Right hindlimb (tissue), 1 donor: ENCODE results near the gene CCDC9.
A peak's percentile ranks its signal among the peaks of the same experiment; 100 is the strongest.

Source experiments
- DNase-seq: peaks from one replicate; pipeline ENCODE4 v3.0.0-alpha.2; 2018

CCDC9 gene

DNA sequence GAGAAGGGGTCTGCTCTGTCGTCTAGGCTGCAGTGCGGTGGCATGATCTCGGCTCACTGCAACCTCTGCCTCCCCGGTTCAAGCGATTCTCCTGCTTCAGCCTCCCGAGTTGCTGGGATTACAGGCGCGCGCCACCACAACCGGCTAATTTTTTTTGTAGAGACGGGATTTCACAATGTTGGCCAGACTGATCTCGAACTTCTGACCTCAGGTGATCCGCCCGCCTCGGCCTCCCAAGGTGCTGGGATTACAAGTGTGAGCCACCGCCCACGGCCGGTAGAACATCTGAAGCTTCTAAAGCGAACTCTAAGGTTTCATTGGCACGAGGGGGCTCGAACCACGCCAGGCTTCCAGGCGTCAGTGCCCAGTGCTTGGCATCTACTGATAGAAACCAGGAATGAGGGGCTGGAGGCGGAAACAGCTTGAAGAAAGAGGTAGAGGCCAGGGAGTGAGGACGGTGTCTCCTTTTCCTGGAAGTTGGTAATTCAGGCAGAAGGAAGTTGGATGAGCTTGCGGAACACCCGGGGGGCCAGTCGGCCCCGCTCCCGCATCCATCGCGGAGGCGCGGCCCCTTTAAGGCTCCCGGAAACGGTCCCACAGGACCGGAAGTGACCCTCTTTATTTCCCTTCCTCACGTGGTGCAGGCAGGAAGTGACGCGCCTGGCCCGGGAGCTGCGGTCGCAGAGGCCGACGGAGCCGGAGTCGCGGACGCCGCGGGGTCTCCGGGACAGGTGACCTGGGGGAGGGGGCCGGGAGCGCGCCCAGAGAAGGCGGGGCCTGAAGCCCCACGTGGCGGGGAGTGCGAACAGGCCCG, at the start of gene CCDC9:
CCDC9 (plus strand) TSS at position 647 of the 814 bp plus-strand sequence. CDS start 1,876 bp downstream, outside the sequence.
- DNase-seq, result peak; percentile 97

DNA sequence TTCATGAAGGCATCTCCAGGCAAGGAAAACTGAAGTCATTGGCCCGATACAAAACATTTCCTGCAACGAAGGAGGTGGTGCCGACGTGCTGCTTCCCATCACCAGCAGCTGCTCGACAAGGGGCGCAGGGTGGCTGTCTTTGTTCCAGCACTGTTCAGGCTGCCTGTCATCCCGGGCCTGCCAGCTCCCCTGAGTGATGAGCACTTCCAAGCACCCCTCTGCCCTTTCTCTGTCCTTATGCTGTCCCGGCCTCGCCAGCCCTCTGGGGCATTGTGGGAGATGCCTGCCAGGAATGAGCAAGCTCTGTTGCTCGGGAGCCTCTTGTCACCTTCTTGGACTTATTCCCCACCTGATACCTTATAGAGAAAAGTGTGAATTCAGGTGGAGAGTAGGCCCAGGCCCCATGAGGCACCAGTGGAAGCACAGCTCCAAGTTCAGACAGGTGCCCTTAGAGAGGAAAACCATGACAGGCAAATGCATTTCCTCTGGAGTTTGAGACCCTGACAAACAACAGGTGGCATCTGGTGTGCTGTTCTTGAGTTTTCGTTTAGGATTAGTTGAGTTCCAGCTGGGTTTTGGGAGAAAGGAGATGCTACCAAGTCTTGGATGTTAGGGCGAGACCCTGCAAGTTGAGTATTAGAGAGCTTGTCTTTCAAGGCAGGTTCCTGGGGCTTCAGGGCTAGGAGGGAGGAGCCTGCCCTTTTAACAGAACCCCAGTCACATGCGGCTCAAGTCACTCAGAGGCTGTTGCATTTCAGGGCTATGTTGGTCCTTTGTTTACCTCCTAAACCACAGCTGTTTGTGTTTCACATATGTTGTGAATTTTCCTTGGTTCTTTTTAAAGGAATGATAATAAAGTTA, 46.8 kb upstream of the CCDC9 start:
- DNase-seq, result no peak

- no peak for DNase-seq
Observed at GRCh38 chr19:47210180-47210490, 46.2 kb upstream of the CCDC9 start.

GRCh38 chr19:47210689-47211316, 45.5 kb upstream of the CCDC9 start:
- DNase-seq, result peak; percentile 80

- no peak for DNase-seq
Observed at GRCh38 chr19:47215581-47215980, 40.7 kb upstream of the CCDC9 start.

GRCh38 chr19:47221080-47221841, 35.1 kb upstream of the CCDC9 start:
- DNase-seq, result no peak

DNA sequence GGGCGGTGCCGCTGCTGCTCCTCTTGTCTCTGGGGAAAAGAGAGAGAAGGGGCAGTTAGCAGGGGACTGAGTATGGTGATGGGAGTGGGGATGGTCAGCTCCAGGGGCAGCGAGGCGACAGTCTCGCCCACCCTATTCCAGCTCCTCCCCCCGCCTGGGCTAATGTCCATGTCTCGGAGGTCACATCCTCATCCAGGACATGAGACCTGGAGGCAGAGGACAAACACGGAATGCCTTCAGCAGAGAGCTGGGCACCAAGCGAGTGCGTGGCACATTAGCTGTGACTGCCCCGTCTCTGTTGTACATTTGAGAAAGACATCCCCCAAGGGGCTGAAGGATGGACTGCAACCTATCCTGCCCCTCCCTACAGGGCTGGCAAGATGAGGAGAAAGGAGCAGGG, 34.4 kb upstream of the CCDC9 start:
- DNase-seq, result no peak

DNA sequence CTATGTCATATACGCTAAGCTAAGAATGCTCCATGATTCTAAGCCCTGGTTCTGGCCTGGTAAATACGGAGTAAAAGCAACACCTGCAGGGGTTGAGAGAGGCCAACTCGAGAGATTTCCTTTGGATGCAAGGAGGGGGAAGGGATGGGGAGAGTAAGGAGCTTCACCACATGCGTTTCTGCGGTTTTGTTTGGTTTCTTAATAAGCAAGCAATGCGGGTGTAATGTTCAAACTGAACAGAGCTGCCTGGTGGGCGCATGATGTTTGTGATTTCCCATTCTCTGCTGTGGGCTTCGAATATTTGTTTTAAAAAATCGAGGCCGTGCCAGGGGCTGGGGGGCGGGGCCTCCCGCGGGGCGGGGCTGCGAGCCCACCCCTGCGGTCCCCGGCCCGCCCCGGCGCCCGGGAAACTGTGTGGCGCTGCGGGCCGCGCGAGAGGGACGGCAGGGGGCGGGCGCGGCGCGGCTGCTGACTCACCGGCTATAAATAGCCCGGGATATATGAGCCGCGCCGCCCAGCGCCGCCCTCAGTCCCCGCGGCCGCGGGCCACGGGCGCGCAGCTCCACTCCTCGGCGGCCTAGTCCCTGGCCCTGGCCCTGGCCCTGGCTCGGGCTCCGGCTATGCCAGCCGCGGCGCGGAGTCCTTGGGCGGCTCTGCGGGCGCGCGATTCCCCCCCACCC, 30.4 kb upstream of the CCDC9 start:
- peak; percentile 91 for DNase-seq

DNA sequence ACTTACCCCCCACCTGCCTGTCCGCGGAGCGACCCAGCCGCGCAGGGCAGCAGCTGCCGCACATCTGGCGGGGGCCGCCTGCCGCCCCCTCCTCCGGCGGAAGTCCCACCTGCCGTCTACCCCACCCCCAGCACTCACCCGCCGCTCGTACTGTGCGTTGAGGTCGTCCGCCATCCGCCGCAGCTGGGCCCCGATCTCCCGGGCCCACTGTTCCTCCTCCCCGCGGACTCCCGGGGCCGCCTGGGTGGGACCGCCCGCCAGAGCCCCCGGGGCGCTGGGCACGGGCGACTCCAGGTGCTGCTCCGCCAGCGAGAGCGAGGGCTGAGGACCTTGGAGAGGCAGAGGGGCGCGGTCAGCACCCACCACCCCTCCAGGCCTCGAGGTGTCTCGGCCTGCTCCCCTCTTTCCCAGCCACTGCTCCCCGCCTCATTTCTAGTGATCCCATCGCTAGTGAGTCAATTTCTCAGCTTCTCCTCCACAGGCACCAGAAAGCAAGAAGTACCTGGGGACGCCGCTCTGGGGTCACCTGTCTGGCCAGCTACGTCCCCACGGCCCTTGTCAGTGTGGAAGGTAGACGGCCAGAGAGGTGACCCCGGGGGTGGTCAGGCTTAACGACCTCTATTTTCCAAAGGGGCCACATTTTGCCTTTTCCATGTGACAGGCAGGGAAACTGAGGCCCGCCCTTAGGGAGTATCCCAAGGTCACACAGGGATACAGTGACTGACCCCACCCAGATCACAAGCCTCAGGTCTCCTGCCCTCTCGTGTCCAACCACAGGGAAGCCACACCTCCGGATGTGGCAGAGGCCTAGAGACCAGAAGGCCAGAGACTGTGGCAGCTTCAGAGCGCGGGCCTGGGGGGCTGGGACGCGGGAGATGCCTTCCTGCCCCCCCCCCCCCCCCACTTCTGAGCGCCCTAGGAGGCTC, 29.6 kb upstream of the CCDC9 start:
- DNase-seq, result peak; percentile 73

DNA sequence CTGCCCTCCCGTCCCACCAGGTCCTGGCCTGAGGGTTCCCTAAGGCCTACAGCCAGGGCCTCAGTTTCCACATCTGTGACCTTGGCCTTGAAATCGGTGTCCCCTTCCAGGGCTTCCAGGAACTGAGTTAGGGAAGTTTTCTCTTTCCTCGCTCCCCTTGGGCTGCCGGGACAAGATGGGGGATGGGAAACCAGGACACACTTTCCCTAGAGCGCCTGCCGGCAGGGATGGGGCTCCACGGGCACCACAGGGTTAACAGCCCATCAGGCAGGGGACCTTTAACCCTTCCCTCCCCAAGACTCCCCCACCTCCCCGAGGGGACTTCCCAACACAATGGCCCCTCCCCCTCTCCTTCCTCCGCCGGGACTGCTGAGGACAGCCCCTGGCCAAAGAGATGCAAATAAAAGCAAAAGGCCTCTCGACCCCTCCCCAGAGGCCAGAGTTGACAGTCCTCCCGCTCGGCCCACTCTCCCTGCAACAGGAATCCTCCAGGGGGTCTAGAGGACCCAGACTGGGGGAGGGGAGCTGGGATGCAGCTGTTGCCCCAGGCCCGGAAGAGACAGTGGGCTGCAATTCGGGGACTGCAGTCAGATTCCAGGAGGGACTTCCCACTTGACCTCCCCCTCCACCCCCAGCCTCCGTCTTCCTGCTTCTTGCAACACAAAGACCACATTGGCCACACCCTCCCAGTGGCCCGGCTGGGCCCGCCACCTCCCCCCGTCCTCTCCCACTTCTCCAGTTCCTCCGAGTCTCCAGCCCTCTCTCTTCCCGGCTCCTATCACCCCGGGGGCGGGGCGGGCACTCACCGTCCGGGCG, 28.8 kb upstream of the CCDC9 start:
- peak; percentile 88 for DNase-seq

- peak; percentile 34 for DNase-seq
Observed at GRCh38 chr19:47228168-47228936, 28.0 kb upstream of the CCDC9 start.

DNA sequence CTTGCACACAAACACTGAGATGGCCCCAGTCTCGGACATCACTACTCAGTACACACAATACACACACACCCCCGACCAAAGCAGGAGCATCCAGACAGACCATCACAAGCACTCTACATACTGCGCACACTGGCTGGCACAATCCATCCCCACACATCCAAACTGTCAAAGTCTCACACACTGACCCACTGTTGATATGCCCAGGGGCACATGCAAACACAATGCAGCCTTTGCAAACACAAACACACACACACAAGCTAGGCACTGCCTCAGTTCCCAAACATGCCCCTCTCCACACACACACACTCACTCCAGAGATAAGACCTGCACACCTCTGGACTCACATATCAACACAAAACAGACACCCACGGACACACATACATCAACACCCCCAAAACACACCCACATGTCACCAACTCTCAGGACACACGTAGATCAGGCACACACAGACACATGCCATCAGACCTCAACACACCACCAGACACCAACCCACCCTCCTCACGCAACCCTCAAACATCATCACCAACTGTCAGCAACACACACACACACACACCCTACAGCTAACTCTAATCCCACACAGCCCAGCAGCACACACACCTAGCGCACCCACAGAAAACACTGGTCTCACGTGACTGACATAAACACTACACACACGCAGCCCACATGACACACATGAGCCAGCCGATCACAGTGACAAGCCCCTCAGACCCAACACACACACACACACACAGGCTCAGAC, 27.2 kb upstream of the CCDC9 start:
- peak; percentile 44 for DNase-seq

GRCh38 chr19:47229676-47230053, 26.7 kb upstream of the CCDC9 start:
- peak; percentile 32 for DNase-seq

DNA sequence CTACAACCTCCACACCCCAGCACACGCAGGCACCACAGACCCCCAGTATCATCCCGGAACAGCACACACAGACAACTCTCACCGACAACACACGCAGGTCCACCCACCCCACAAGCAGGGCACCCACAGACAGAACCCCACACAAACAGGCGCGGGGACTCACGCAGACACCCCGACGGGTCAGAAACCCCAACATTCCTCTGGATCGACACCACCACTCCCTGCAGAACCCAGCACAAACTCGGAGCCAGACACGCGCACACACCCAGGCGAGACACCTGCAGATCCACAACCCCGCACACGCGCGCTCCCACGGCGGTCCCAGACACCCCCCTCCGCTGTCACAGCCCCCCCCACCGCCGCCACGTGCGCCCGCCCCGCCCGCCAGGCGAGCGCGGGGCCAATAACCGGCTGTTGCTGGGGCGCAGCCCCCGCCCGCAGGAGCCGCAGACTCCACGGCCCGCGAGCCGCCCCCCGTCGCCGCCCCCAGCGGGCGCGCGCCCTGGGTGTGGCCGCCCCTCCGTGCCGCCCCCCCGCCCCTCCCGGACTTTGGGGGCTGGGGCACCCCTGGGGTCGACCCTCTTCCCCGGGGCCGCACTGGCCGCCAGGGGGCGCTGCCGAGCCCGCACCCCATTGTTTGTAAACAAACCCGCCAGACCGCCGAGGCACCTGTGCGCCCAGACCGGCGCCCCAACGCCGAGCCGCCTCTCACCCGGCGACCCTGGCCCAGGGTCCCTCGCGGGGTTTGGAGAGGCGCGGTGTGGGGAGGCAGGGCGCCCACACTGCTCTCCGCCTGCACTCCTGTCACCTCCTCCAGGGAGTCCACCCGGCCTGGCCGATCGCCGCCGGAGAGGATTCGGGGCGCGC, 26.0 kb upstream of the CCDC9 start:
- DNase-seq, result peak; percentile 55

- DNase-seq, result no peak
Observed at GRCh38 chr19:47230921-47231214, 25.5 kb upstream of the CCDC9 start, which contains the start of gene BBC3. BBC3 (minus strand) TSS chr19:47231199; CDS start chr19:47228431, 2,768 bp downstream.

DNA sequence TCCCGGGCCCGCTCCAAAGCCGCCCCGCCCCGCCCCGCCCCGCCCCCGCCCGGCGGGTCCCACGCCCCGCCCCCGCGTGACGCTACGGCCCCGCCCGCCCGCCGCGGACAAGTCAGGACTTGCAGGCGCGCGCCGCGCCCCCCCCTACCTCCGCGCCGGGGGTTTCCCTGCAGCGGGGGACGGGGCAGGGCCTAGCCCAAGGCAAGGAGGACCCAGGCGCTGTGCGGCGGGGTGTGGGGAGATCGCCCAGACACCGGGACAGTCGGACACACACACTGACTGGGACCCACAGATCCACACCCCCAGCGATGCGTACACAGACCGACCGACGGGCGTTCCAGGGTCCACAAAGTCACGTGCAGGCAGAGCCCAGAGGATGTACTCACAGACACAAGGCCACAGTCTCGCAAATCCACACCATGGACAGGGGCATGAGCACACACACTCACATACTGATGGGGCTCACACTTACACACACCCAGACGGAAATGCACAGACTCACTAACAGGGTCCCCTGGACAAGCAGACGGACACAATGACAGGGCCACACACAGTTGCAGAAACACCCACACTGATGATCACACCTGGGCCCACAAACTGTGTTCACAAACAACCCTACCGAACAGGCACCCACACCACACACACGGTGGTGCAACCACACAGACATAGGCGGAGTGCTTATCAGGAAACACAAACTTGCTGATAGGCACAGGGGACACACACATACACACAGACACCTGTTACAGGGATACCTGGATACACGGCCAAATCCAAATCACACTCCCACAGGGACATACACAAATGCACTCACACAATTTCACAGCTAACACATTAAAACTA, 24.9 kb upstream of the CCDC9 start:
- peak; percentile 87 for DNase-seq
